HG02840 (cell line): ENCODE measurements around the gene ILK.
A peak's percentile ranks its signal among the peaks of the same experiment; 100 is the strongest.

Source experiments
- ATAC-seq: cut with Tn5 transposase; IDR thresholded peaks from one replicate; pipeline ENCODE4 v1.9.1; 2021; ENCODE audit warnings: mild to moderate bottlenecking, moderate library complexity, moderate number of reproducible peaks; ENCODE audit not compliant: unreplicated experiment, low FRiP score

Gene ILK

DNA sequence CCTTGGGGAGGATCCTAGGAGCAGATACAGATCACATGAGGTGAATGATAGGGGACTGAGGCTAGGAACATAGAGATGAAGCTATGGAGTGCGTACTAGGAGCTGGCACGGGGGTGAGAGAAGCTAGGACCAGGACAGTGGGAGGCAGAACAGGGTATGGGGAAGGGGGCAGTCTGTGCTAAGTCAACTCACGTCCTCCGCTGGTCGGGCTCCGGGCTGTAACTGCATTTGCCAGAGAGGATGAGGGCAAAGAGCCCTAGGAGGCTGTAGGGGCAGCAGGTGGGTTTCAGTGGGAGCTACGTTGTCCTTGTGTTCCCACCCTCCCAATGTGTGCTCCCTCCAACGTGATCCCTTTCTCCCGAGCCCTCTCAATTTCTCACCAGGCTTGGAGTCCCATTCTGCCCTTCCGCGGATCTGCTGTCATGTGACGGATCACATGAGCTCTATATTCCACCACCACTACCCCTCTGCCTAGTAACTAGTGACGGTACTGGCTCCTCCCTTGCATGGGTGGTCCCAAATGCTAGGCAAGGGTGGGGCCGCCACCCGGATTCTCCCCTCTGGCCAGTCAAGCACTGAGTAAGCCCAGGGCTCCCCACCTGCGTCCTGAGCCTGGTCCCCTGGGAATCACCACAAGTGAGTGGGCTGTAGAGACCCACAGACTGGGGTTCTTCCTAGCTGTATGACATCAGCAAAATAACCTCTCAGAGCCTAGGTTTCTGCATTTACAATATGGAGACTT lies 15.6 kb downstream of the ILK start, which contains the start of gene TPP1:
TPP1 (minus strand) TSS at position 419 of the 742 bp plus-strand sequence; CDS start at position 397, 22 bp downstream.
- ATAC-seq: peak; percentile 99

DNA sequence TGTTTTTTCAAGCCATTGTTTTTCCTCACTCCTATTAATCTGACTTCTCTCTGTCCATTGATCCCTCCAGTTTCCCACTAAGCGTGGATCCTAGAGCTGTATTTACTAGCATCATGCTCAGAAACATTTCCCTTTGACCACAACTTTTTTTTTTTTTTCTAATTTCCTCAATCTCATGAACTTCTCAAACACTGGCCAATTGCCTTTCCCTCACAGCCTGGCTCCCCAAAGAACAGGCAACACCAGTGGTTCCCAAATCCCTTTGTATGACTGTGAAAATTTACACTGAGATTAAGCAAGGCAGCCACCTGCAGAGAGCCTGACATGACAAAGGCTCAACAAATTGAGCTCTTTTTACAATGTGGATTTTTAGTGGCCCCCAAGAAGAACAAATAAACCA lies 17.1 kb downstream of the ILK start:
- ATAC-seq: no peak

DNA sequence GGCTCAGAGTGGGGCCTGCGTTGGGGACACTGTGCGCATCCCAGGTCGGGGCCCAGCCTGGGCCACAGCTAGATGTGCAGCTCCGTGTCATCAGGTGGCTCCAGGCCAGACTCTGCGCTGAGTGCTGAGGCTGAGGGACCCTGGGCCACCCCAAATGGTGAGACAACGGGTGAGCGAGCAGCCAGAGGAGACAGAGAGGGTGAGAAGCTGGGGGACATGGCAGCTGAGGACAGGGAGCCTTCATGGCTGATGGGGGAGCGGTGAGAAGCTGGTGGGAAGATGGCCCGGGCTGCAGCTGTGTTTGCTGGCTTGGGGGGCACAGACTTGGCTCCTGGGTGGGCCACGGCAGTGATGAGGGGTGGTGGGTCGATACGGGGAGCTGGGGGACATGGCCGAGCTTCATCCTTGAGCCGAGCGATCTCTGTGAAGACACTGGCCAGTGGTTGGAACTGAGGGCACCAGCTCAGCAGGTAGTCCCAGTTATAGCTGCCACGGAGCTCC lies 18.2 kb downstream of the ILK start:
- no peak for ATAC-seq

DNA sequence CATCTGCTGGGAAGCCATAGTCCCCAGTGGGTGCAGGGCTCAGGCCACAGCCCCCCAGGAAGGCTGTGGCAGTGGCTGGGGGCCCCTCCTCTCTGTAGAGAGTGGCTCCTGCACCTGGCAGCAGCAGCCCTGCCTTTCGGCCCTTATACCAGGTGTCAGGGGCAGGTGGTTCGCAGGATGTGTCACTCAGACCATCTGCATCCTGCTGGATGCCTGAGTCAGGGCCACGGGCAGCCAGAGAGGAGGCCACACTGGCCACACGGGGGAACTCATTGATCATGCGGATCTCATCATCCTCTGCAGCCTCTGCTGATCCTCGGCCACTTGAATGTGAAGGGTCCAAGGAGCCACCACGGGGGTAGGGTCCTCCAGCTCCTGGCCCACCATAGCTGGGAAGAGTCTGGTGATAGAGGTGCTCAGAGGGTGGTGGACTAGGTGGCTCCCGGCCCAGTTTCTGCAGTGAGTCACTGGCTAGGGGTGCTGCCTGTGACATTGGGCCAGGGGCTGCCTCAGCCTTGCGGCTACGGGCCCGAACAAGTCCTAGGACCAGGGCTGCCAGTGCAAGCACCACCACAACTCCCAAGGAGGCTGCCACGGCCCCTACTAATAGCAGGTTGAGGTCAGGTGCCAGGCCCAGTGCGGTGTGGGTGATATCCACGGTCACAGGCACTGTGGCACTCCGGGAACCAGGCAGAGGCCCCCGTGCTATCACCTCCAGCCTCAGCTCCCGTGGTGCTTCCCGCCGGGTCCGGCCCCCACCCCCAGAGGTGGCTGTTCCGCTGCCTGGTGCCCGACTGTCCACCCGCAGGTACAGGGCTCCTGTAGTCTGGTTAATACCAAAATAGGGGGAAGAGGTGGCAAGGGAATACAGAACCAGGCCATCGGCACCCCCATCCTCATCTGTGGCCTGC lies 18.9 kb downstream of the ILK start:
- ATAC-seq: no peak

DNA sequence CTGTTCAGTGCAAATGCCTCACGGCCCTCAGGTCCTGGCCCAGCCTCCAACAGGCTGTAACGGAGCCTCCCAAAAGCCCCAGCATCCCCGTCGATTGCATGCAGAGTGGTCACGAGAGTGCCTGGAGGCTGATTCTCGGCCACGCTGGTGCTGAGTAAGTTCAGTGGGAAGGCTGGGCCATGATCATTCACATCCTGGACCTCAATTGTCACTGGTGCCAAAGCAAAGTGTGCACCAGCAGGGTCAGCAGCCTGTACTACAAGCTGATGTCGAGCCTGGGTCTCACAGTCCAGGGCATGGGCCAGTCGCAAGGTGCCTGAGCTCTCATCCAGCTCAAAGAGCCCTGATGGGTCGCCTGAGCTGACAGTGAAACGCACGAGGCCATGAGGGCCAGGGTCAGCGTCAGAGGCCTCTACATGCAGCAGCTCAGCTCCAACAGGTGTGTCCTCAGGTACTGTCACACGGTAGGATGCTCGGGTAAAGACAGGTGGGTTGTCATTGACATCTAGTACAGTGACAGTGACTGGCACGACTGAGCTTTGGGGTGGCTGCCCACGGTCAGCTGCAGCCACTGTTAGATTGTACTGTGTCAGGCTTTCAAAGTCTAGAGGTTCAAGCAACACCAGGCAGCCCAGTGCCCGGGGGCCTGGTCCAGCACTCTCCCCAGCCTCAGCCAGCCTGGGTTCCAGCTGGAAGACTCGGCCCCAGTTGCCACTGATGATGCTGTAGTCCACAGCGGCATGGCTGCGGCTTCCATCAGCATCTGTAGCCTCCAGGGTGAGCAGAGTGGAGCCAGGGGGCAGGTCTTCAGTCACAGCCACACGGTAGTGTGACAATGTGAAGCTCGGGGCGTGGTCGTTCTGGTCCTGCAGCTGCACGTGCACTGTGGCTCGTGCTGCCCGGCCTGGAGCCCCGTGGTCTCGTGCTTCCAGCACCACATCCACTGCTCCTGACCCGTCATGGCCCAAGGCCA lies 20.1 kb downstream of the ILK start:
- no peak for ATAC-seq

DNA sequence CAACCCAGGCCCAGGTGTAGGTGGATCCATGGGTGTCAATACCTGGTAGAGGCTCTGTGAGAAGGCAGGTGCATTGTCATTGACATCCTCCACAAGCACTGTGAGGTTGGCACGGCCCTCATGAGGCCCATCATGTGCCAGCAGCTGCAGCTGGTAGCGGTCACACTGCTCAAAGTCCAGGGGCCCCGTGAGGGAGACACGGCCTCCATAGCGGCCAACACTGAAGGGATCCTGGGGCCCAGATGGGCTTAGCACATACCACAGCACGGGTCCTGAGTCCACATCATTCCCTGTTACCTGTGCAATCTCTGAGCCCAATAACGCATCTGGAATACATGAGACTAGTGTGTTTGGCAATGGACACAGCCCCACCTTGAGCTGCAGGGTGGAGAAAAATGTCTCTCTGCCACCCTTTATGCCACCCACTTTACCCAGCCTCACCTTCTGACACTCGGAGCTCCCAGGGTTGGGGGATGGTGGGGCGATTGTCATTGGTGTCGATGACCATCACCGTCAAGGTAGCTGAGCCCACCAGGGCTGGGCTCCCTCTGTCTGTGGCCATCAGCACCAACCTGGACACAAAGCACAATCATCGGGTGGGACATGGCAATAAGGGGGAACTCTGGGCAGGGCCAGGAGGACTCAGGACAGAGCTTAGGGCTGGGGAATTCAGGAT lies 21.7 kb downstream of the ILK start:
- ATAC-seq: no peak

DNA sequence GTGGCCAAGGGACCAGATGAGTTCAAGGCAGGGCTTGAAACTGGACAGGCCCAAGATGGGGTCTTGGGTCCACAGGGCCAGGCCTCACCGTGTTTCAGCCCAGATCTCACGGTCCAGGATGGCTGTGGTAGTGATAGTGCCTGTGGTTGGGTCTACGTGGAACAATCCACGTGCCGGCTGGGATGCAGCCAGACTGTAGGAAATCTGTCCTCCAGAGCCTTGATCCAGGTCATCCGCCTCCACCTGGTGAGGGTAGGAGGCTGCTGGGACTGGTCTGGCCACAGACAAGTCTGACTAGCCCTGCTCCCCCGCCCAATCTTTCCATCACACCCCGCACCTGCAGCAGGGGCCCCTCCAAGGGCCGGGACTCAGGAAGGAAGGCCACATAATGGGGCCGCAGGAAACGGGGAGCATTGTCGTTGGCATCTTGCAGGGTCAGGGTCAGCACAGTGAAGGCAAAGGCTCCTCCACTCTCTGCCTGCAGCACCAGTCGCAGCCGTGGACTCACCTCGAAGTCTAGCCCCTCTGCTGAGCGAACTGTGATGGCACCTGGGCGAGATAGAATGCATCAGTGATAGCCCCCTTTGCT lies 22.4 kb downstream of the ILK start:
- no peak for ATAC-seq

DNA sequence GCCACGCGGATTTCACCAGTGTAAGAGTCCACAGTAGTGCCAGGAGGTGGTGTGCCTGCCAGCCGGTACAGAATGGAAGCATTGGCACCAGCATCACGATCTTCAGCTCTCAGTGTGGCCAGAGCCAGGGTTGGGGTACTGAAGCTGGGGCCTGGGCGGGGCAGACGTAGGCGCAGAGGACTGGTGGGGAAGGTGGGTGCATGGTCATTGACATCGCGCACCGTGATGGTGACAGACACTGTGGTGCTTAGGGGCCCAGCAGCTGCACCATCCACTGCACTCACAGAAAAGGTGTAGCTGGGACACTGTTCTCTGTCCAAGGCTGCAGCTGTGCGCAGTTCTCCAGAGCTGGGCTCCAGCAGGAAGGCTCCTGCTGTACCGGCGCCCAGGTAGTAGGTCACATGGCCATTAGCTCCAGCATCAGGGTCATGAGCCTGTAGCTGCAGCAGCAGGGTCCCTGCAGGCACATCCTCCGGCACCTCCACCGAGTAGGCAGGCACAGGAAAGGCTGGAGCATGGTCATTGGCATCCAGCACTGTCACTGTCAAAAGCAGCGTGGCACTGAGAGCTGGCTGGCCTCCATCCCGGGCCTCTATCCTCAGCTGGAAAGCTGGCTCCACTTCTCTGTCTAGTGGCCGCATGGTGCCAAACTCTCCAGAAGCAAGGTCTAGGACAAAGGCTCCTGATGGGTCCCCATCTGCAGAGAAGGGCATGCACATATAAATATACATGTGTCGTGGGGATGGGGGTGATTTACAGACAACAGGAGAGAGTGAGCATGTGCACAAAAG lies 23.6 kb downstream of the ILK start:
- ATAC-seq: no peak

DNA sequence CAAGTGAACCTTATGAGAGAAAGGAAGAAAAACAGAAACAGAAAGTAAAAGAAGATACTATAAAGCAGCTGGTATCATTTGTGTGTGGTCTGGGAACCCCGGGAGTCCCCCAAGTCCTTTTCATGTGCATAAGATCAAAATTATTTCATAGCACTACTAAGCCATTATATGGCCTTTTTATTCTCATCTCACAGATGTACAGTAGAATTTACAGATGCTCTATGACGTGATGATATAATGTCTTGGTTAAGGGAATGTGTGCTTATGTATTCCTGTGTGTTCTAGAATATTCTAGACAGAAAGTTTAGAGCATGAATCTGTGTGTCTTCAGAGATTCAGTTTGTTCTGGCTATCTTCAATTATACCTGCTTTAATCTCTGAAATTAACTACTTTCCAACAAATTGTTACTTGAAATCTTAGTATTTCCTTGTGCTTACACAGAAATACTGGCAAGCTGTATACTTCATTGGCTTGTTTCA lies 24.2 kb downstream of the ILK start:
- ATAC-seq: peak; percentile 69

DNA sequence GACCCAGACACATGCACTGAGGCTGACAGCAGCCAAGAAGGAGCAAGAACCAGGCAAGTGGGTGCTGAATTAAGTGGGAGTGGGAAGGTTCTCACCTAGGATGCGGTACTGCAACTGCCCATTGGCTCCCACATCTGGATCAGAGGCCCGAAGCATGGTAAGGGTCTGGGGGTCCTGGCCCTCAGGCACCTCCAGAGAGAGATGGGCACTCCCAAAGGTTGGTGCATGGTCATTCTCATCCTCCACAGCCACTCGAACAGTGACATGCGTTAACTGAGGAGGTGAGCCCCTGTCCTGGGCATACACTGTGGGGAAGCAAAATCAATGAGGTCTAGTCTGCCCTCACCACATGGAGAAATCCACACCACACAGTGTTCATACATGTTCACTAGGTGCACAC lies 25.0 kb downstream of the ILK start:
- no peak for ATAC-seq

DNA sequence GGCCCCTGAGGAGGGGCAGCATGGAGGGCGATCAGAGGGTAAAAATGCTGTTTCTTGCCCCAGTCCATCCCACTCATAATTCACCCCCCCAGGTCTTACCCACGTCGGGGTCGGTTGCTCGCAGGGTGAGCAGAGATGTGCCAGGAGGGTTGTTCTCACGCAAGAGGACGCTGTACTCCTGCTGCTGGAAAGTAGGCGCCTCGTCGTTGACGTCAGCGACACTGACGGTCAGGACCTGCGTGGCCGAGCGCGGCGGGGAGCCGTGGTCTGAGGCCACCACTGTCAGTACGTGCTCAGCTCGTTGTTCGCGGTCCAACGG lies 26.0 kb downstream of the ILK start:
- no peak for ATAC-seq

DNA sequence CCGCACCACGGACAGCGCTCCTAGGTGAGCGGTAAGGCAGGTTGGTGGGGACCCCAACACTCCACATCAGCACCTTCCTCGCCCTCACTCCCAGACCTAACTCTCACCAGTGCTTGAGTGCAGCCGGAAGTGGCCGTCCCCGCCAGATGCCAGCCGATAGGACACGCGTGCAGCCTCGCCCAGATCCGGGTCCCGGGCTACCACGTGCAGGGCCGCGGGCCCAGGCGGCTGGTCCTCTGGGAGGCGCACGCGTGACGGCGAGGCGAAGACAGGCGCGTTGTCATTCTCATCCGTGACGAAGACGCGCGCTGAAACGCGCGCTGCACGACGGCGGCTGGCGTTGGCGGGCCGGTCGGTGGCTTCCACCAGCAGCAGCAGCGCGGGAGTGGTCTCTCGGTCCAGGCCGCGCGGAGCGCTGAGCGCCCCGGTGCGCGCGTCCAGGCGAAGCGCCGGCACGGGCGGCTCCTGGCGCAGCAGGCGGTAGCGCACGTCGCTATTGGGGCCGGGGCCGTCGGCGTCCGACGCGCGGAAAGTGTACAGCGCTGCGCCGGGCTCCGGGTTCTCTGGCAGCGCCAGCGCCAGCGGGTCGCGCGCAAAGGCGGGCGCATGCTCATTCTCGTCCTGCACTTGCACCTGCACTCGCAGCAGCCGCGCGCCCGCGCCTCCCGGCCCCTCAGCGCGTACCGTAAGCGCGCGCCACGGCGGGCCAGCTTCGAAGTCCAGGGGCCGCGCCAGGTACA lies 26.5 kb downstream of the ILK start:
- ATAC-seq: no peak

DNA sequence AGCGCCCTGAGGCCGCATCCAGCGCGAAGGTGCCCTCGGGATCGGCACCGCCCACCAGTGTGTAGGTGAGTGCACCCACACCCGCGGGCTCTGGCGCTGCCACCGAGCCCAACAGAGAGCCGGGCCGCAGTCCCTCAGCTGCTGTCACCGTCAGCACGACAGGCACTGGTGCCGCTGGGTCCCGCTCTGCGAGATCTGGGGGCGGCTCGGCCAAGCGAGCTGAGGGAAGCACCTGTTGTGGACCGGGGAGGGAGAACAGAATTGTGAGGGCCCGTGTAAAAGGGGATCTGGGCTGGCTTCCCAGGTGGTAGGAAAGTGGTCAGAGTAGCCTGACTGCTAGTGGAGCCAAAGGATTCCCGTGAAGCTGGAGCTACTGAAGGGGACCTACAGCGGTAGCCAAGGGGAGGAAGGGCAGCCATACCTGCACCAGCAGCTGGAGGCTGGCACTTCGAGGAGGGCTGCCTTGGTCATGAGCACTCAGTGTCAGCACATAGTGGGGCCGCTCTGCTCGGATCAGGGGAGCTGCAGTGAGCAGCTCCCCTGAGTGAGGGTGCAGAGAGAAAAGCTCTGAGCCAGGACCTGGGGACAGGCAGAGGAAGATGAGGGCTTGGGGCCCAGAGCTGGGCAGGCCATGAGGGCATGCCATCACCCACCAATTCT lies 27.2 kb downstream of the ILK start:
- ATAC-seq: no peak

DNA sequence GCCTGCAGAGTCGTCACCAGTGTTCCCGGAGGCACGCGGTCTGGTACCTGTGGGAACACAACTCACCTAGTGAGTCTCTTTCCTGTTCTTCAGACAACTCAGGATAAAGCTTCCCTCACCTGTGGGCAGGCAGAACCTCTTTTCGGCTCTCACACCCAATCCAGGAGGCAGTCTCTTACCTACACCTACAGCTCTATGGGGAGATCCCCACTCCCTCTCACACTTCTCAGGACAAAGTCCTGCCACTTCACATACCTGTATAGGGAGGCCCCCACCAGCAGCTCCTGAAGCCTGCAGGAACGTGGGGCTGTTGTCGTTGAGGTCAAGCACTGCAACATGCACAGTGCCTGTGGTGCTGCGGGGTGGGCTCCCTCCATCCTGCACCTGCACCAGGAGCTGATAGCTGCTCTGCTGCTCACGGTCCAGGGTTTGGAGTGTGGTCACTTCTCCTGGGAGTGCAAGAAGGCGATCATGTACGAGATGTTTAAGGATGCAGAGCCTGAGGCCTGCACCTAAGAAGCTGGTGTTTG lies 27.9 kb downstream of the ILK start:
- ATAC-seq: no peak

DNA sequence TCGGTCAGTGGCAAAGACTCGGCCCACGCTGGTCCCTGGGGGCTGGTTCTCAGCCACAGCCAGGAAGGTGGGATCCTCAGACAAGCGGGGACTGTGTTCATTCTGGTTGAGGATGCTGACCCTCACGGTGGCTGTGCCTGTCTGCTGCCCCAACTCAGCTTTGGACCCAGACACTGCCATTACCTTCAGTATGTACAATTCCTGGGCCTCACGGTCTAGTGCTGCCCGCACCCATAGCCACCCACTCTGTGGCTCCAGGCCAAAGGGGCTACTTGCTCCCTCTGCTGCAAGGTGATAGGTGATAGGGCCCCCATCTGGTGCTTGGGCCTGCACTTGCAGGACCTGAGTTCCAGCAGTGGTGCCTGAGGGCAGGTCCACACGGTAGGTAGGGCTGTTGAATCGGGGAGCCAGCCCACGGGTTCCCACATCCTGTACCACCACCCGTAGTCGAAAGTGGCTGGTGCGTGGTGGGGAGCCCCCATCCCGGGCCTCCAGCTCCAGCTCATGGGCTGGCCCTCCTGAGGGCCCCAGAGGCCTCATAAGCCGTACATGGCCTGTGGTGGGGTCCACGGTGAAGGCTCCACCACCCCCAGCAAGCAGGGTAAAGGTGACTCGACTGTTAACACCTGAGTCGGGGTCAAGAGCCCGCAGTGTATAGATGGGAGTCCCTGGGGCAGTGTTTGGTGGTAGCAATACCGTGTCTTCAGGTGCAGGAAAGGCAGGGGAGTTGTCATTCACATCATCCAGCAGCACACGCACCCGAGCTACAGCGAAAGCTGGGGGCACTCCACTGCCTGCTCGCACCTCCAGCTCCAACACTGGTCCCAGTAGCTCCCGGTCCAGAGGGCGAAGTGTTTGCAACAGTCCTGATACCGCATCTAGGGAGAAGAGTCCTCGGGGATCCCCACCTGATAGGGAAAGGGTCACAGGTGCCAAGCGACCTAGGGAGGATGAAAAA lies 28.8 kb downstream of the ILK start:
- ATAC-seq: no peak
